Astrocyte of the spinal cord (primary cell): ENCODE data around the gene BCL6B.

Source experiments
- DNase-seq: peaks from one replicate; pipeline ENCODE4 v3.0.0; 2011; ENCODE audit warnings: low read depth, low spot score
- H3K4me3 ChIP-seq: 2 replicates; pipeline ENCODE4 v1.5.1; 2011; ENCODE audit warnings: low read depth, mild to moderate bottlenecking, low read length, moderate library complexity
- CTCF ChIP-seq: IDR thresholded peaks from 2 replicates; pipeline ENCODE4 v1.5.1; 2012; ENCODE audit warnings: low read depth, mild to moderate bottlenecking, low read length, inconsistent platforms
- in situ Hi-C: cut with HindIII; loops from 2 replicates; pipeline ENCODE4 v1.10.0; 2017; ENCODE audit warnings: low sequenced_read_pairs

BCL6B gene

GRCh38 chr17:7010523-7010922, 12.3 kb upstream of the BCL6B start:
- H3K4me3 ChIP-seq, result no peak overlapping the region
- no peak for TF ChIP-seq CTCF
- in situ Hi-C loops, result no loop called here
- no peak for DNase-seq

GRCh38 chr17:7011415-7011814, 11.4 kb upstream of the BCL6B start:
- peak overlapping the region; percentile 89 for H3K4me3 ChIP-seq
- in situ Hi-C loops, result no loop called here
- no peak for DNase-seq
- TF ChIP-seq CTCF, result no peak

GRCh38 chr17:7011942-7012254, 11.0 kb upstream of the BCL6B start:
- TF ChIP-seq CTCF, result no peak
- no peak for DNase-seq
- in situ Hi-C loops, result no loop called here
- peak overlapping the region; percentile 89 for H3K4me3 ChIP-seq

- peak; percentile 97 for DNase-seq
- H3K4me3 ChIP-seq, result peak overlapping the region; percentile 89
- in situ Hi-C loops, result no loop called here
- peak; percentile 52 for TF ChIP-seq CTCF
These were observed 8.4 kb upstream of the BCL6B start for GRCh38 chr17:7014261-7014994.

- TF ChIP-seq CTCF, result no peak
- DNase-seq, result peak; percentile 78
- in situ Hi-C loops, result no loop called here
- peak overlapping the region; percentile 89 for H3K4me3 ChIP-seq
These were observed 7.6 kb upstream of the BCL6B start for GRCh38 chr17:7014995-7015958.

GRCh38 chr17:7016418-7016817, 6.4 kb upstream of the BCL6B start:
- no peak for DNase-seq
- TF ChIP-seq CTCF, result no peak
- in situ Hi-C loops, result no loop called here
- no peak overlapping the region for H3K4me3 ChIP-seq
